GM12891 (cell line): Measurements from ENCODE around the gene BACH2.

Experiments used
- DNase-seq: peaks from one replicate; pipeline ENCODE4 v3.0.0; 2011; ENCODE audit warnings: low spot score; ENCODE audit not compliant: insufficient read length
- FAIRE-seq: peaks from 2 replicates; lab custom pipeline; 2011; peaks lifted over from hg19 to GRCh38; lab: Jason Lieb, UNC
- PAX5 ChIP-seq: IDR thresholded peaks from 2 replicates; pipeline ENCODE4 v1.6.1; 2011; ENCODE audit warnings: low read length, moderate library complexity, mild to moderate bottlenecking; ENCODE audit not compliant: insufficient read depth, severe bottlenecking
- POLR2A ChIP-seq: IDR thresholded peaks from 2 replicates; pipeline ENCODE4 v1.6.1; 2011; ENCODE audit warnings: low read depth, low read length, control low read depth
- POLR2AphosphoS5 ChIP-seq: IDR thresholded peaks from 2 replicates; pipeline ENCODE4 v1.6.1; 2011; ENCODE audit warnings: low read depth, low read length, control low read depth
- POU2F2 ChIP-seq: IDR thresholded peaks from 2 replicates; pipeline ENCODE4 v1.6.1; 2011; ENCODE audit warnings: low read depth, mild to moderate bottlenecking, control low read depth, low read length, moderate library complexity
- SPI1 ChIP-seq: IDR thresholded peaks from 2 replicates; pipeline ENCODE4 v1.6.1; 2011; ENCODE audit warnings: low read depth, low read length, control low read depth
- TAF1 ChIP-seq: IDR thresholded peaks from 2 replicates; pipeline ENCODE4 v1.6.1; 2011; ENCODE audit warnings: low read depth, low read length, control low read depth

BACH2 gene

DNA sequence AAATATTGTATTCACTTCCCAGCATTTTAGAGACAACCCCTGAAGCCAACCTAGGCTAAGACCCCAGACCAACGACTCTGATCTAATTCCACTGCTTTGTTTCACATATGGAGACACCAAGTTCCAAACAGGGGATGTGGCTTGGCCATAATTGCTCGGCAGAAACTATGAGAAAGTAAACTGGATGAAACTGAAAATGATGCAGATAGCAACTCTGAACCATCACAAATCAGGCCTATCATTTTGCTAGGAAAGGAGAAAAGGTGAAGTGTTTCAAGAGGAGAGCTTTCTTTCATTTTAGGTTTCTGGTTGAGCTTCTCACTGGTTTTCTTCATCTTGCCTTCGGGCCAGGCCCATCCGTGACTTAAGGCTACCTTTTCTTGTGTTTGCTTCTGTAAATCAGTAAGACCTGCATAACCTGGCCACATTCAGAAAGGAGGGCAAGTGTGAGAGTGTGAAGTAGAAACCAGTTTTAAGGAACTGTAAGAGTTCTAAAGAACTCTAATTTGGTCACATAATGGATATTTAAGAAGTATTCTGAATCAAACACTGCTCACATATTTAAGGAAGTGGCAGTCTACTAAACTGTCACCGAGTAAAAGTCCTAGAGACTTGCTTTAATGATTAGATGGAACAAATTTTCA lies 105.8 kb downstream of the BACH2 start:
- FAIRE-seq (no peak), DNase-seq (no peak)
- TF ChIP-seq TAF1: no peak
- TF ChIP-seq POU2F2: no peak
- no peak for TF ChIP-seq POLR2A
- TF ChIP-seq SPI1: no peak
- no peak for TF ChIP-seq POLR2AphosphoS5
- no peak for TF ChIP-seq PAX5

DNA sequence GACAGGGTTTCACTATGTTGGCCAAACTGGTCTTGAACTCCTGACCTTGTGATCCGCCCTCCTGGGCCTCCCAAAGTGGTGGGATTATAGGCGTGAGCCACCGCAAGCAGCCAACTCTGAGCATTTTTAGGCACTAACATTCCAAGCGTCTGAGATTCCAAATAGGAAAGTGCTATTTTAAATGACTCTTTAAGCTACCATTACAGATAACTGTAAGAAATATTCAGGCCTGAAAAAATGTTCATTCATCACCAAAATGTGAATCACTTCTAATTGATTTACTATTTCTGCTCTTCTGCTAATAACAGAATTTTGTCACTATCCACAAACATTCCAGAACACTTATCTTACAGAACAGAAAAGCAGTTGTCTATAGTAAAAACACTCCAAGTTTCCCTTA lies 106.5 kb downstream of the BACH2 start:
- DNase-seq (no peak), FAIRE-seq (no peak)
- TF ChIP-seq POLR2AphosphoS5 (no peak), SPI1 (no peak), TAF1 (no peak)

DNA sequence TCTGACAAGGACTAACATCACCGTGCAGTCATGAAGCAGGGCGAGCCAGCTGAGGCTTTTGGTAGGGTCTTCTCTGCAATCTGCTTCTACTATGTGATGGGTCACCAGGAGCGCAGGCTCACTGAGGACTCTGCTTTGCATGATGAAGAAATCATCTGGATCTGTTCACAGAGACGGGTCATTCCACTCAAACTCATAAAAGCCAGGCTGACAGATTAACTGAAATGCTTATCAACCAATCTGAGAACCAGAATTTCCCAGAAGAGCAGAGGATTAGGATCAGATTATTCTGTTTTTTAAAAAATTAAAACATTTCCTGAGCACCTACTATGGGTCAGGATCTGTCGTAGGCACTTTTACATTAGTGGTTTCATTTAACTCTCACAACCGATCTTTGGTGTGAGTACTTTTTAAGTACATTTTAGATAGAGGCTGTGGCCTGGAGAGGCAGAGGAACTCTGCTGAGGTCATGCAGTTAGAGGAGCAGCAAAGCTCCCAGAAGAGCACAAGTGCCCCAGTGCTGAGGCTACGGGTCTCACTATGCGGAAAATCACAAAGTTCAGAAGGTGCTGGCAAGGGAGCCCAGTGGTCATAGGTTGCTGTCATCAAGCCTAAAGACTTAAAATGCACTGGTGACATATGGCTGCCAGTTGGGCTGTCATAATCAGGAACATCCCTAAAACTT lies 109.1 kb downstream of the BACH2 start:
- FAIRE-seq: no peak
- DNase-seq: no peak
- TF ChIP-seq POLR2AphosphoS5 (no peak), SPI1 (no peak), PAX5 (no peak), POU2F2 (no peak), POLR2A (no peak), TAF1 (no peak)

DNA sequence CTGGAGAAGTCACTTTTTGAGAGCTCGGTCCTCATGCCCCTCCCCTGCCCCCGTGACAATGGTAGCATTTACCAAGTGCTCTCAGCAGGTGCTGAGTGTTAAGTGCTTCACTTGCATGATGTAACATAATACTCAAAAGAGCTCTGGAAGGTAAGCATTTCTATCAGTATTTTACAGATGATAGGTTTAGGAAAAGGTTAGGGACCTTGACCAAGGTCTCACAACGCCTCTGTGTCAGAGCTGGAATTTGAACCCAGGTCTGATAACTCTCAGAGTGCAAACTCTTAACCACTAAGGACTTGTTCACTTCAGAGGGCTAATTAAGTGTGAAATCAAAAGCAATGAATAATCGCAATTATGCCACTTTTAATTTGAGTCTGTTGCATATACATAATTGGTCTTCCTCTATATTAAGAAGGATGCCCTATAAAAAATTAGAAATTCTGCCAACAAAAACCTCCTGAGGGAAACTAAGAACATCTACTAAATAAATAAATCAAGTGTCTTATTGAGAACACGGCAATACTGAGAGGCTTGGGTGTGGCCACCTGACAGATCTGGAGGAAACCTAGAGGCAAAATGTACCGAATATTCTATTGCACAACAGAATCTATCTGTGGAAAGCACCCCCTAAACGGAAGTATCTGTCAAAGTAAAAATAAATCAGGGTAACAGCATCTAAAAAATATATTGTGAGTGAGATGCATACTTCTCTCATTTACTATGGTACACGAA lies 109.8 kb downstream of the BACH2 start:
- DNase-seq: no peak
- TF ChIP-seq SPI1 (no peak), TAF1 (no peak), POU2F2 (no peak), POLR2A (no peak), PAX5 (no peak), POLR2AphosphoS5 (no peak)
- FAIRE-seq: no peak

DNA sequence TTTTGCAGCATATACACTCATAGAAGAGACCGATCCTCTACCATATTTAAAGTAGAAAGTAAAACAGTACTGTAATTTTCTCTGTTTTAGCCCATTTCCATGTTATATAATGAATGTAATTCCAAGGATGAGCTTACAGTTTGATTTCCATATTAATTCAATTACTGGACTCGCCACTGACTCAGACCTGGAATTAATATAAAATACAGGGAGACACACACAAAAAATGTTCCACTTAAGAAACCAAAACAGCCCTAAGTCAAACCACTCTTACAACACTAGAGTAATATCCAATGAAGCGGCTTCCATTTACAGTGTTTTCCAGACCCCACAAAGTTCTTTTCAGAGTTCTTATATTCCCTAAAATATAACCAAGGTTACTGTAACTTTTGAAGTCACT lies 110.6 kb downstream of the BACH2 start:
- no peak for FAIRE-seq
- no peak for TF ChIP-seq SPI1
- TF ChIP-seq TAF1: no peak
- TF ChIP-seq POU2F2: no peak
- TF ChIP-seq PAX5: no peak
- TF ChIP-seq POLR2AphosphoS5: no peak
- no peak for TF ChIP-seq POLR2A
- DNase-seq: no peak

DNA sequence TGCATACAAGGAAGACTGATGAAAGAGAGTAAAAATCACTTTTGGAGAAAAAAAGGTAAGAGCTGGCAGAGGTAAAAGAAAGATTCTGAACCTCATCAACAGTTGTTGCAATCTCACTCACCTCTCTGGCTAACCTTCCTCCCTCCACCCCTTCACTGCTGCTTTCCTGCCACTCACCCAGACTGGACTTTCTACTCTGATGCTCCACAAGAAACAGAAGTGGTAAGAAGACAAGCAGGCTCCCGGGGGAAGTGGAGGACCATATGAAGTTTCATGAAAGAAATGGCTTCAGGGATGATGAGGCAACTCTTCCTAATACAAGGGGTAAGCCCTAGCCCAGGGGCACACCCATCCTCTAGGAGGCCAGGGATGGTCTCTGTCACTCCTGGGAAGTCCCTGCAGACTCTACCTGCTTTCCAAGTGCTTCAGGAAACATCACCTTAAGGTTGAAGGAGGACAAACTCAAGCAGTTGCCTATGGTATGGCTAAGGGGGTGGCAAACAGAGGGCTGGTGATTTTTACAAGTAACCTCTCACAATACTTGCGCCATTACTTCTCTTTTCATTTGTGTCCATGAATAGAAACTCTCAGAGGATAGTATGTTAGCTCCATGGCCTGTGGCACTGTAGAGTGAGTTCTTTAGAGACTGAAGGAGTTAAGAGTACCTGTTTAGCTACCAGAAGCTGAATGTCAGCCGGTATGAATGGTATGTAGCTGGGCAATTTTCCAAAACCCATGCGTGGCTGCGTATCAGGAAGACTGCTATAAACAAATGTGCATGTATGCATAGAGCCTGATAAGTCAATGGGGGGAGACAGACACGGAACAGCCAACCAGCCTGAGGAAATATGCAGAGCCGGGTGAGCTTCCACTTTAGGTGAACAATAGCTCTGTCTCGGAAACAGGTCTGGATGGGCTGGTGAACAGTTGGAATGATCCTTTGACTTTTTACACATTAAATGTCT lies 112.0 kb downstream of the BACH2 start:
- no peak for DNase-seq
- no peak for FAIRE-seq
- TF ChIP-seq POU2F2 (no peak), POLR2AphosphoS5 (no peak), TAF1 (no peak), POLR2A (no peak), PAX5 (no peak), SPI1 (no peak)

DNA sequence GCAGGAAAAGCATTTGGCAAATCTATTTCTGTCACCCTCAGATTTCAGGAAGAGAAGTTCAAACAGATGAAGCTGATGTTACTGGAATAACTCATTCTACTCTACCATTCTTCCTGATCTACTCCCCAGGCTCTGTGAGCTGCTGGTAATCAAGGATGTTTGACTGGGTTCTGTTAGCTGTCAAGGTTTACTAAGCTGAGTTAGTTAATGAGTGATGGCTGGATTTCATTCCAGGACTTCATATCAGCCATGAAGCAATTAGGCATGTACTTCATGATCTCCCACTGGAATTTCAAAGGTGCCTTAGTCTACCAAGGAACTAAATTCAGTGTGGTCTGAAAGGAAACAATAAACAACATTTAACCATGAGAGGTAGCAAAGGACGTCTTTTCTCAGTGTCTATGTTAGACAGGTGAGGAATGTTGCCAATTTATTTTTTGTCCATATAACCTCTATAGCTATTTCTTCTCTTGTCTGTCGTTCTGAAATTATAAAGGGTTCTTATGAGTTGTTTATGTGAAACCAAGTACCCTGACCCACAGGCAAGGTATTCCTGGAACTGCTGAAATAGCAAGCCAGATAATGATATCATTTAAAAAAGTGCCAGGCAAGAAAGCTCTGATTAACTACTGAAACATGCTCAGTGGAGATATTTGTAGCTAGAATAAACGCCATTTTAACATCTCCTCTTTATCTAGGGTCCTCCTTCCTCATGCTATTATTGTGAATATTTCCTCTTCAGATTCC lies 112.9 kb downstream of the BACH2 start:
- no peak for DNase-seq
- no peak for FAIRE-seq

DNA sequence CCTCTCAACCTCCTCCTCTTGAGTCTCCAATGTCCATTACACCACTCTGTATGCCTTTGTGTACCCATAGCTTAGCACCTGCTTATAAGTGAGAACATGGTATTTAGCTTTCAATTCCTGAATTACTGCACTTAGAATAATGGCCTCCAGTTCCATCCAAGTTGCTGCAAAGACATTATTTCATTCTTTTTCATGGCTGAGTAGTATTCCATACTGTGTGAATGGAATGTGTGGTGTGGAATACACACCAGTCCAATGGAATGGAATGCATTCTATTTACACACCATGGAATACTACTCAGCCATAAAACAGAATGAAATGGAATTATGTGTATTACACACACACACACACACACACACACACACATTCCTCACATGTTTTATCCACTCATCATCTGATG lies 116.1 kb downstream of the BACH2 start:
- FAIRE-seq (no peak), DNase-seq (no peak)
- no peak for TF ChIP-seq SPI1
- no peak for TF ChIP-seq POU2F2
- TF ChIP-seq POLR2A: no peak
- no peak for TF ChIP-seq PAX5
- TF ChIP-seq POLR2AphosphoS5: no peak

More for the DNA sequence above, 112.9 kb downstream of the BACH2 start:
- TF ChIP-seq POLR2A (no peak), POLR2AphosphoS5 (no peak), SPI1 (no peak), TAF1 (no peak), PAX5 (no peak), POU2F2 (no peak)
